HL-60 (cell line): ENCODE data around the gene ADPRHL1.

Experiments
- CTCF ChIP-seq: IDR thresholded peaks from one replicate; pipeline ENCODE4 v1.5.1; 2011; ENCODE audit warnings: low read length, control low read depth, inconsistent platforms; ENCODE audit not compliant: insufficient read depth
- GABPA ChIP-seq: IDR thresholded peaks from 2 replicates; pipeline ENCODE4 v1.6.1; 2012; ENCODE audit warnings: low read depth
- POLR2AphosphoS5 ChIP-seq: IDR thresholded peaks from 2 replicates; pipeline ENCODE4 v1.6.1; 2012; ENCODE audit warnings: low read depth

DNA sequence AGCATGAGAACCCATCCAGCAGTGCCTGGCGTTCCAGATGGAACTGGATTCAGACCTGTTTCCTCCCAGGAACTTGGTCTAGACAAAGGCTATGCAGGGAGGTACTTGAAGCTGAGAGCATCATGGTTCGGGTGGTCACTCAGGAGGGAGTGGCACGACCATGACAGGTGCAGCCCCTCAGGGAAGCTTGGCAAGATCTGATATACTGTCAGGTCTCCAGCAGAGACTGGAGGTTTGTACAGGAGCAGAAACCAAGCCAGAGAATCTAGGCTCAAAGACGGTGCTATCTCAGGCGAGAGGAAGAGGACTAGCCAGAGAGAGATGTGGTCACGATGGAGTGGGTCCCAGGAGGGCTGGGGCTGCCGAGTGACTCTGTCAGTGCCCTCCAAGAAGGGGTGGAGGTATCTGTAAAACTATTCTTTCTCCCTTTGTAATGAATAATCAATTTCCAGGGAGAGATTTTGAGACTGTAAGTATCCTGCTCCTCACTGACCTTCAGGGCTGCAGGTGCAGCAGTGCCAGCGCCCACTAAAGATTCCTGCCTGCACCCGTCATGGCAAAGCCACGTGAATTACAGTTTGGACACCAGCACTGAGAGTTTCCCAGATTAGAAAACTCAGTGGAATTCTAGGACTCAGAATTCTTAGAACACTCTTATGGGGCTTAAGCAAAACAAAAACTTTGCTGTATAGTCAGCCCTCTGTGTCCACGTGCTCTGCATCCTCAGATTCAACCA lies 47.4 kb upstream of the ADPRHL1 start:
- TF ChIP-seq POLR2AphosphoS5, result no peak
- no peak for TF ChIP-seq CTCF
- no peak for TF ChIP-seq GABPA
